ENCODE results near the gene TJP1.

DNA sequence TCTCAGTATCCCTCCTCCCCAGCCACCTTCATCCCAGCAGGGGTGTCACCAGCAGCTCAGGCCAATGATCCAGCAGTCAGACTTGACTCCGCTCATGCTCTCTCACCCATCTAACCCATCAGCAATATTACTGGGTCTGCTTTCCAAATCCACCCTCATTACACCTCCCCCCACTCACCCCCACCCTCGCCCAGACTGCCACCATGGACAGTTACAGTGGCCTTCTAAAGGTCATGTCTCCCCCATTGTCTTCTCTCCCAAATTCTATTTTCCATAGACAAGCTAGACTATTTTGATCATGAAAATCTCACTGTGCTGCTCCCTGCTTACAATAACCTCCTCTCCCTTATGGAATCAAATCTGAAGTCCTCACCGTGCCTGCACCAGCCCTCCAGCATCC is 156.0 kb downstream of the TJP1 start:
- TF ChIP-seq EZH2 (IDR thresholded peaks at IDR 0.05; ENCODE audit: low read depth), result no peak
- TF ChIP-seq, protein P1, sequence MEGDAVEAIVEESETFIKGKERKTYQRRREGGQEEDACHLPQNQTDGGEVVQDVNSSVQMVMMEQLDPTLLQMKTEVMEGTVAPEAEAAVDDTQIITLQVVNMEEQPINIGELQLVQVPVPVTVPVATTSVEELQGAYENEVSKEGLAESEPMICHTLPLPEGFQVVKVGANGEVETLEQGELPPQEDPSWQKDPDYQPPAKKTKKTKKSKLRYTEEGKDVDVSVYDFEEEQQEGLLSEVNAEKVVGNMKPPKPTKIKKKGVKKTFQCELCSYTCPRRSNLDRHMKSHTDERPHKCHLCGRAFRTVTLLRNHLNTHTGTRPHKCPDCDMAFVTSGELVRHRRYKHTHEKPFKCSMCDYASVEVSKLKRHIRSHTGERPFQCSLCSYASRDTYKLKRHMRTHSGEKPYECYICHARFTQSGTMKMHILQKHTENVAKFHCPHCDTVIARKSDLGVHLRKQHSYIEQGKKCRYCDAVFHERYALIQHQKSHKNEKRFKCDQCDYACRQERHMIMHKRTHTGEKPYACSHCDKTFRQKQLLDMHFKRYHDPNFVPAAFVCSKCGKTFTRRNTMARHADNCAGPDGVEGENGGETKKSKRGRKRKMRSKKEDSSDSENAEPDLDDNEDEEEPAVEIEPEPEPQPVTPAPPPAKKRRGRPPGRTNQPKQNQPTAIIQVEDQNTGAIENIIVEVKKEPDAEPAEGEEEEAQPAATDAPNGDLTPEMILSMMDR (conservative IDR thresholded peaks at IDR 0.05), result no peak

All from PC-9 (cell line).